GF-D8 (cell line): ENCODE results near the gene KCNAB3.
"Not testable (repeated sequence)": the region's sequence is repeated elsewhere in the genome, so short reads cannot be mapped to it uniquely, and the experiment has no call there.

Experiments
- DNase-seq: peaks from one replicate; lab custom pipeline; 2025; lab: John Stamatoyannopoulos, UW

The KCNAB3 gene

GRCh38 chr17:7929158-7930023 is at the start of gene KCNAB3:
Gene KCNAB3 (minus strand): TSS chr17:7929856. CDS start chr17:7929435, 421 bp downstream.
- no peak for DNase-seq

GRCh38 chr17:7977805-7978204 is 48.1 kb upstream of the KCNAB3 start:
- no peak for DNase-seq

- DNase-seq: no peak
Observed at GRCh38 chr17:7977039-7977438, 47.4 kb upstream of the KCNAB3 start.

- no peak for DNase-seq
Observed at GRCh38 chr17:7974638-7975131, 45.0 kb upstream of the KCNAB3 start.

- DNase-seq: no peak
Observed at GRCh38 chr17:7972131-7972785, 42.6 kb upstream of the KCNAB3 start.

- DNase-seq: no peak
Observed at GRCh38 chr17:7971651-7972050, 42.0 kb upstream of the KCNAB3 start.

GRCh38 chr17:7969433-7969832 is 39.8 kb upstream of the KCNAB3 start:
- peak; percentile 39 for DNase-seq

- DNase-seq: no peak
Observed at GRCh38 chr17:7967751-7968150, 38.1 kb upstream of the KCNAB3 start.

GRCh38 chr17:7961421-7961820 is 31.8 kb upstream of the KCNAB3 start:
- no peak for DNase-seq

- peak; percentile 34 for DNase-seq
Observed at GRCh38 chr17:7959503-7960253, 30.0 kb upstream of the KCNAB3 start.

GRCh38 chr17:7956228-7956965 is 26.7 kb upstream of the KCNAB3 start:
- DNase-seq: no peak

- no peak for DNase-seq
Observed at GRCh38 chr17:7955414-7956227, 26.0 kb upstream of the KCNAB3 start.

GRCh38 chr17:7953266-7953665 is 23.6 kb upstream of the KCNAB3 start:
- not testable (repeated sequence) for DNase-seq

GRCh38 chr17:7951143-7951792 is 21.6 kb upstream of the KCNAB3 start:
- DNase-seq: no peak

- DNase-seq: no peak
Observed at GRCh38 chr17:7950578-7950977, 20.9 kb upstream of the KCNAB3 start.

GRCh38 chr17:7947651-7948050 is 18.0 kb upstream of the KCNAB3 start:
- DNase-seq: no peak

GRCh38 chr17:7946441-7946840 is 16.8 kb upstream of the KCNAB3 start:
- no peak for DNase-seq

- no peak for DNase-seq
Observed at GRCh38 chr17:7945651-7946050, 16.0 kb upstream of the KCNAB3 start.

GRCh38 chr17:7944326-7944725 is 14.7 kb upstream of the KCNAB3 start:
- no peak for DNase-seq

- no peak for DNase-seq
Observed at GRCh38 chr17:7943291-7943690, 13.6 kb upstream of the KCNAB3 start.
